ACC112 (cell line): ENCODE data around the gene SPTA1.
"Not testable (repeated sequence)": the region's sequence is repeated elsewhere in the genome, so short reads cannot be mapped to it uniquely, and the experiment has no call there.

Experiments
- H2AFZ ChIP-seq: fragments of 200-600 bp; sonication (generic); one replicate; pipeline ENCODE4 v1.6.0; 2017; ENCODE audit warnings: antibody characterized with exemption, low read length; ENCODE audit not compliant: unreplicated experiment
- H3K27ac ChIP-seq: fragments of 200-600 bp; sonication (generic); 2 replicates; pipeline ENCODE4 v1.5.1; 2014; ENCODE audit warnings: low read depth, mild to moderate bottlenecking, antibody characterized with exemption, low read length, moderate library complexity
- H3K27me3 ChIP-seq: fragments of 200-600 bp; sonication (generic); 2 replicates; pipeline ENCODE4 v1.6.1; 2014; ENCODE audit warnings: mild to moderate bottlenecking, antibody characterized with exemption, low read length, moderate library complexity, mixed read lengths; ENCODE audit not compliant: insufficient read depth
- H3K36me3 ChIP-seq: fragments of 200-600 bp; sonication (generic); 2 replicates; pipeline ENCODE4 v1.6.1; 2016; ENCODE audit warnings: mild to moderate bottlenecking, antibody characterized with exemption, low read length, moderate library complexity, mixed read lengths; ENCODE audit not compliant: insufficient read depth
- H3K4me1 ChIP-seq: fragments of 200-600 bp; sonication (generic); one replicate; pipeline ENCODE4 v1.6.1; 2016; ENCODE audit warnings: low read length, mixed read lengths; ENCODE audit not compliant: insufficient read depth, unreplicated experiment, control insufficient read depth
- H3K4me3 ChIP-seq: fragments of 200-600 bp; sonication (generic); 2 replicates; pipeline ENCODE4 v1.5.1; 2014; ENCODE audit warnings: mild to moderate bottlenecking, low read depth, low read length
- H3K79me2 ChIP-seq: fragments of 200-600 bp; sonication (generic); one replicate; pipeline ENCODE4 v1.6.0; 2016; ENCODE audit warnings: low read length; ENCODE audit not compliant: control insufficient read depth, unreplicated experiment, insufficient read depth

Gene SPTA1

GRCh38 chr1:158688343-158688742 lies 1.8 kb upstream of the SPTA1 start:
- not testable (repeated sequence) for H3K36me3 ChIP-seq, H3K27ac ChIP-seq, H3K4me3 ChIP-seq, H3K79me2 ChIP-seq, H2AFZ ChIP-seq, H3K4me1 ChIP-seq, H3K27me3 ChIP-seq

- Histone ChIP-seq H3K27me3 (no peaks in the 10 kb centered on the region), H3K79me2 (no peaks in the 10 kb centered on the region), H3K36me3 (no peaks in the 10 kb centered on the region), H3K4me3 (no peak overlapping the region), H2AFZ (no peak overlapping the region), H3K27ac (no peak overlapping the region), H3K4me1 (no peaks in the 10 kb centered on the region)
Observed at GRCh38 chr1:158687037-158687436, 522 bp upstream of the SPTA1 start.

GRCh38 chr1:158685085-158685484 lies 1.4 kb downstream of the SPTA1 start:
- Histone ChIP-seq H3K27me3 (0 out of 2 replicates have a peak, but pooled peaks cover 4% of the 10 kb centered on the region), H2AFZ (no peak overlapping the region), H3K79me2 (no peaks in the 10 kb centered on the region), H3K4me3 (no peak overlapping the region), H3K36me3 (no peaks in the 10 kb centered on the region), H3K27ac (no peak overlapping the region), H3K4me1 (no peaks in the 10 kb centered on the region)

GRCh38 chr1:158681606-158682005 lies 4.9 kb downstream of the SPTA1 start:
- 0 out of 2 replicates have a peak, but pooled peaks cover 4% of the 10 kb centered on the region for H3K27me3 ChIP-seq
- H3K27ac ChIP-seq, result no peak overlapping the region
- H3K36me3 ChIP-seq, result no peaks in the 10 kb centered on the region
- no peaks in the 10 kb centered on the region for H3K79me2 ChIP-seq
- H3K4me1 ChIP-seq, result no peaks in the 10 kb centered on the region
- H3K4me3 ChIP-seq, result no peak overlapping the region
- H2AFZ ChIP-seq, result no peak overlapping the region

- Histone ChIP-seq H3K36me3 (no peaks in the 10 kb centered on the region), H3K4me3 (no peak overlapping the region), H2AFZ (no peak overlapping the region), H3K27ac (no peak overlapping the region), H3K4me1 (no peaks in the 10 kb centered on the region), H3K79me2 (no peaks in the 10 kb centered on the region), H3K27me3 (0 out of 2 replicates have a peak, but pooled peaks cover 4% of the 10 kb centered on the region)
Observed at GRCh38 chr1:158679289-158679688, 7.2 kb downstream of the SPTA1 start.

GRCh38 chr1:158675563-158676323 lies 10.8 kb downstream of the SPTA1 start:
- Histone ChIP-seq H3K27ac (no peak overlapping the region), H3K79me2 (no peaks in the 10 kb centered on the region), H3K4me3 (no peak overlapping the region), H2AFZ (no peak overlapping the region), H3K36me3 (no peaks in the 10 kb centered on the region), H3K4me1 (no peaks in the 10 kb centered on the region), H3K27me3 (no peaks in the 10 kb centered on the region)

GRCh38 chr1:158674302-158674701 lies 12.2 kb downstream of the SPTA1 start:
- Histone ChIP-seq H3K4me1 (no peaks in the 10 kb centered on the region), H3K79me2 (no peaks in the 10 kb centered on the region), H2AFZ (no peak overlapping the region), H3K27ac (no peak overlapping the region), H3K27me3 (no peaks in the 10 kb centered on the region), H3K4me3 (no peak overlapping the region), H3K36me3 (no peaks in the 10 kb centered on the region)

- Histone ChIP-seq H3K36me3 (no peaks in the 10 kb centered on the region), H3K4me1 (no peaks in the 10 kb centered on the region), H3K27me3 (no peaks in the 10 kb centered on the region), H3K79me2 (no peaks in the 10 kb centered on the region), H3K27ac (no peak overlapping the region), H2AFZ (no peak overlapping the region), H3K4me3 (no peak overlapping the region)
Observed at GRCh38 chr1:158666037-158666436, 20.5 kb downstream of the SPTA1 start.

GRCh38 chr1:158654571-158654970 lies 31.9 kb downstream of the SPTA1 start:
- Histone ChIP-seq H3K27ac (no peak overlapping the region), H3K27me3 (no peaks in the 10 kb centered on the region), H2AFZ (no peak overlapping the region), H3K79me2 (no peaks in the 10 kb centered on the region), H3K4me3 (no peak overlapping the region), H3K4me1 (no peaks in the 10 kb centered on the region), H3K36me3 (no peaks in the 10 kb centered on the region)

- no peaks in the 10 kb centered on the region for H3K27me3 ChIP-seq
Observed at GRCh38 chr1:158654086-158654485, 32.4 kb downstream of the SPTA1 start.

GRCh38 chr1:158652721-158653334 lies 33.7 kb downstream of the SPTA1 start:
- Histone ChIP-seq H3K27ac (no peak overlapping the region), H3K79me2 (no peaks in the 10 kb centered on the region), H2AFZ (peak overlapping the region; percentile 33), H3K27me3 (no peaks in the 10 kb centered on the region), H3K36me3 (no peaks in the 10 kb centered on the region), H3K4me3 (peak overlapping the region; percentile 64), H3K4me1 (no peaks in the 10 kb centered on the region)

More at GRCh38 chr1:158654086-158654485, 32.4 kb downstream of the SPTA1 start:
- Histone ChIP-seq H3K4me1 (no peaks in the 10 kb centered on the region), H3K4me3 (no peak overlapping the region), H3K27ac (no peak overlapping the region), H3K36me3 (no peaks in the 10 kb centered on the region), H2AFZ (no peak overlapping the region), H3K79me2 (no peaks in the 10 kb centered on the region)
